A549 (cell line): ENCODE results near the gene GSTA1.

Experiments used
- CEBPB ChIP-seq, 2 experiments: fragments of >200 bp in 1 of 2; sonication (Bioruptor Twin) in 1 of 2; formaldehyde crosslinking in 1 of 2; IDR thresholded peaks; 2 replicates each; pipeline ENCODE4 v1.6.1; 2012 to 2016
- EP300 ChIP-seq, 2 experiments: fragments of >200 bp; sonication (Bioruptor Twin); formaldehyde crosslinking; IDR thresholded peaks; 2 replicates in 1 of 2; 3 replicates in 1 of 2; pipeline ENCODE4 v1.6.1; 2016 to 2017
- ESRRA ChIP-seq: fragments of 150-350 bp; IDR thresholded peaks from 2 replicates; pipeline ENCODE4 v1.6.1; 2014; ENCODE audit warnings: mild to moderate bottlenecking, low read length, borderline replicate concordance
- HDAC2 ChIP-seq: fragments of 200-600 bp; sonication (generic); IDR thresholded peaks from 2 replicates; pipeline ENCODE4 v1.6.1; 2016
- KDM1A ChIP-seq: fragments of 200-600 bp; sonication (generic); IDR thresholded peaks from 2 replicates; pipeline ENCODE4 v1.6.1; 2016; ENCODE audit warnings: low read depth, mild to moderate bottlenecking
- KDM5A ChIP-seq: fragments of 200-600 bp; sonication (generic); IDR thresholded peaks from 2 replicates; pipeline ENCODE4 v1.6.1; 2016; ENCODE audit warnings: antibody characterized with exemption, mild to moderate bottlenecking
- MAZ ChIP-seq: fragments of 150-350 bp; IDR thresholded peaks from 2 replicates; pipeline ENCODE4 v1.6.1; 2014; ENCODE audit warnings: antibody characterized with exemption, low read depth, low read length, borderline replicate concordance
- POLR2A ChIP-seq: IDR thresholded peaks from 2 replicates; pipeline ENCODE4 v1.6.1; 2012; ENCODE audit warnings: mild to moderate bottlenecking, low read length
- POLR2AphosphoS2 ChIP-seq: conservative IDR thresholded peaks from 2 replicates; pipeline ENCODE4 v1.6.1; 2012; ENCODE audit warnings: low read length, improper control_type of control experiment, inconsistent platforms
- RCOR1 ChIP-seq: fragments of 150-350 bp; IDR thresholded peaks from 2 replicates; pipeline ENCODE4 v1.6.1; 2014; ENCODE audit warnings: antibody characterized with exemption, low read length, low read depth
- RFX5 ChIP-seq: fragments of 450-650 bp; IDR thresholded peaks from 2 replicates; pipeline ENCODE4 v1.7.1; 2014; ENCODE audit warnings: antibody characterized with exemption, mild to moderate bottlenecking, moderate library complexity
- TF ChIP-seq, protein P1 (sequence below): fragments of >200 bp; sonication (Bioruptor Twin); formaldehyde crosslinking; IDR thresholded peaks from 3 replicates; pipeline ENCODE4 v1.5.1; 2016
- TF ChIP-seq, protein P2 (sequence below): IDR thresholded peaks from 2 replicates; pipeline ENCODE4 v1.6.1; 2012
- TF ChIP-seq, protein P3 (sequence below): IDR thresholded peaks from 2 replicates; pipeline ENCODE4 v1.6.1; 2012

DNA sequence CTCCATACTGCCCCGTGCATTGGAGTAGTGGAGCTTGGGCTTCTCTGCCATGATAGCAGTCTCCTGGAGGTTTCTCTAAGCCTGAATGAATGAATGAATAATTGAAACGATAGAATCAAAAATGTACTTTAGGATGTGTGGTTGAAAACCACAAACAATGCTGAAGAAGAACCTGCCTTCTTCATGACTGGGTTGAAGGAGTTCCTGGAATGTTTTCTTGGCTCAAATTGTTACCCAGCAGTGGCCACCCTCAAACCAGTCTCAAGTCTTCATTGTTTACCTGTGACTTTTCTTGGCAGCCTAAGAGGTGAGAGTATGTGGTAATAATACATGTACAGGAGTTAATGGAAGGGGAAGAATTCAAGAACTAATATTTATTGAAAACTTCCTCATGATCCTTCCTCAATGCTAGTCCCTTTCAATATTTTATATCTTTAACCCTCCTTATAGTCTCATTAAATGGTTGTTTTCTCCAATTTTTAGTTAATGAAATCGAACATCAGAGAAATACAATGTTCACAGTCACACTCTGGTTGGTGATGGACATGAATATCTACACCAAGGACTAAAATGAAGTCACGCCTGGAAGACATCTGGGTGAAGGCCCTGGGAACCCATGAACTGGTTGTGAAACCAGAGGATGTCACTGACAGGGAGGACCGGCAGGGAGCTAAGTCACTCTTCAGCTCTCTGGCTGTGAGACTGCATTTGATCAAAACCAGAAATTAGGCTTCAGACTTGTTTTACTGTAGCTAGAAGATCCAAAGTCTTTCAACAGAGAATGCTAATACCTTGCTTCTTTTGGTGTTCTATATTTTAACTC lies 37.4 kb upstream of the GSTA1 start, which contains the start of gene GSTA5:
- TF ChIP-seq RFX5 (no peak), POLR2A (no peak), KDM5A (no peak), CEBPB (IDR thresholded peaks at IDR 0.05) (no peak), ESRRA (no peak), RCOR1 (no peak), KDM1A (no peak), EP300 (IDR thresholded peaks at IDR 0.05) (no peak), HDAC2 (no peak), POLR2AphosphoS2 (no peak), MAZ (no peak)
- TF ChIP-seq, protein P1, sequence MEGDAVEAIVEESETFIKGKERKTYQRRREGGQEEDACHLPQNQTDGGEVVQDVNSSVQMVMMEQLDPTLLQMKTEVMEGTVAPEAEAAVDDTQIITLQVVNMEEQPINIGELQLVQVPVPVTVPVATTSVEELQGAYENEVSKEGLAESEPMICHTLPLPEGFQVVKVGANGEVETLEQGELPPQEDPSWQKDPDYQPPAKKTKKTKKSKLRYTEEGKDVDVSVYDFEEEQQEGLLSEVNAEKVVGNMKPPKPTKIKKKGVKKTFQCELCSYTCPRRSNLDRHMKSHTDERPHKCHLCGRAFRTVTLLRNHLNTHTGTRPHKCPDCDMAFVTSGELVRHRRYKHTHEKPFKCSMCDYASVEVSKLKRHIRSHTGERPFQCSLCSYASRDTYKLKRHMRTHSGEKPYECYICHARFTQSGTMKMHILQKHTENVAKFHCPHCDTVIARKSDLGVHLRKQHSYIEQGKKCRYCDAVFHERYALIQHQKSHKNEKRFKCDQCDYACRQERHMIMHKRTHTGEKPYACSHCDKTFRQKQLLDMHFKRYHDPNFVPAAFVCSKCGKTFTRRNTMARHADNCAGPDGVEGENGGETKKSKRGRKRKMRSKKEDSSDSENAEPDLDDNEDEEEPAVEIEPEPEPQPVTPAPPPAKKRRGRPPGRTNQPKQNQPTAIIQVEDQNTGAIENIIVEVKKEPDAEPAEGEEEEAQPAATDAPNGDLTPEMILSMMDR, result no peak
- TF ChIP-seq, protein P2, sequence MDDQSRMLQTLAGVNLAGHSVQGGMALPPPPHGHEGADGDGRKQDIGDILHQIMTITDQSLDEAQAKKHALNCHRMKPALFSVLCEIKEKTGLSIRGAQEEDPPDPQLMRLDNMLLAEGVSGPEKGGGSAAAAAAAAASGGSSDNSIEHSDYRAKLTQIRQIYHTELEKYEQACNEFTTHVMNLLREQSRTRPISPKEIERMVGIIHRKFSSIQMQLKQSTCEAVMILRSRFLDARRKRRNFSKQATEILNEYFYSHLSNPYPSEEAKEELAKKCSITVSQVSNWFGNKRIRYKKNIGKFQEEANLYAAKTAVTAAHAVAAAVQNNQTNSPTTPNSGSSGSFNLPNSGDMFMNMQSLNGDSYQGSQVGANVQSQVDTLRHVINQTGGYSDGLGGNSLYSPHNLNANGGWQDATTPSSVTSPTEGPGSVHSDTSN, result no peak
- TF ChIP-seq, protein P3, sequence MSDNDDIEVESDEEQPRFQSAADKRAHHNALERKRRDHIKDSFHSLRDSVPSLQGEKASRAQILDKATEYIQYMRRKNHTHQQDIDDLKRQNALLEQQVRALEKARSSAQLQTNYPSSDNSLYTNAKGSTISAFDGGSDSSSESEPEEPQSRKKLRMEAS, result no peak
